H1 (cell line): Measurements from ENCODE around the gene LGALS16. TPM values are rescaled to one million over a fixed set of nuclear protein-coding genes. Genes with fewer than 3 reads are reported as not detected.

Source experiments
- CTCF ChIA-PET: fragments of 300-600 bp; sonication (Branson Sonifier 250); formaldehyde crosslinking; loops from one replicate; lab custom pipeline; 2021; ENCODE audit not compliant: partially characterized antibody; lab: Charles Lee
- POLR2A ChIA-PET: fragments of 300-600 bp; sonication (Branson Sonifier 250); formaldehyde crosslinking; loops from one replicate; lab custom pipeline; 2021; ENCODE audit warnings: inconsistent platforms; ENCODE audit not compliant: partially characterized antibody; lab: Charles Lee
- DNase-seq, 2 experiments: peaks; one replicate each; pipeline versions ENCODE4 v3.0.0 to v3.0.0-alpha.2; 2010 to 2022; ENCODE audit warnings: low spot score in 2 of 2, low read depth in 1 of 2, mixed read lengths in 1 of 2
- FAIRE-seq: peaks from 2 replicates; lab custom pipeline; 2011; peaks lifted over from hg19 to GRCh38; lab: Jason Lieb, UNC
- H2AFZ ChIP-seq: 2 replicates; pipeline ENCODE4 v1.8.1; 2012; ENCODE audit warnings: low read length, inconsistent platforms
- H2AK5ac ChIP-seq: 2 replicates; pipeline ENCODE4 v1.6.1; 2013; ENCODE audit warnings: low read depth, low read length
- H2BK120ac ChIP-seq: replicated peaks from 2 replicates; pipeline ENCODE3; 2013; ENCODE audit warnings: low read depth, low read length, inconsistent platforms
- H2BK12ac ChIP-seq: 2 replicates; pipeline ENCODE4 v1.6.1; 2013; ENCODE audit warnings: low read depth, low read length
- H2BK15ac ChIP-seq: 2 replicates; pipeline ENCODE4 v1.6.1; 2013; ENCODE audit warnings: low read length
- H2BK20ac ChIP-seq: 2 replicates; pipeline ENCODE4 v1.6.1; 2013; ENCODE audit warnings: low read length
- H2BK5ac ChIP-seq: 2 replicates; pipeline ENCODE4 v1.6.1; 2013; ENCODE audit warnings: low read depth, low read length
- H3K14ac ChIP-seq: 2 replicates; pipeline ENCODE4 v1.6.1; 2013; ENCODE audit warnings: inconsistent platforms; ENCODE audit not compliant: insufficient read length
- H3K18ac ChIP-seq: 2 replicates; pipeline ENCODE4 v1.6.1; 2013; ENCODE audit warnings: low read length; ENCODE audit errors: extremely low read depth
- H3K23ac ChIP-seq: 2 replicates; pipeline ENCODE4 v1.6.1; 2013; ENCODE audit warnings: inconsistent platforms; ENCODE audit not compliant: insufficient read length
- H3K23me2 ChIP-seq: 2 replicates; pipeline ENCODE4 v1.6.1; 2013; ENCODE audit warnings: low read depth, low read length
- H3K27ac ChIP-seq: 2 replicates; pipeline ENCODE4 v1.6.1; 2011; ENCODE audit warnings: low read depth, low read length, inconsistent platforms
- H3K27me3 ChIP-seq, 4 experiments: replicated peaks in 1 of 4; 1 replicate in 1 of 4; 2 replicates in 3 of 4; pipeline versions ENCODE4 v1.6.1 to v1.8.1; 2011 to 2013; ENCODE audit warnings: low read length in 3 of 4, mild to moderate bottlenecking in 3 of 4, inconsistent platforms in 2 of 4, mixed read lengths in 2 of 4, moderate library complexity in 1 of 4; ENCODE audit not compliant: control insufficient read depth in 3 of 4, insufficient read depth in 3 of 4; ENCODE audit errors: extremely low read depth in 1 of 4
- H3K36me3 ChIP-seq, 4 experiments: 2 replicates each; pipeline versions ENCODE4 v1.6.1 to v1.8.1; 2011 to 2013; ENCODE audit warnings: mild to moderate bottlenecking in 4 of 4, low read length in 3 of 4, moderate library complexity in 2 of 4, control low read depth in 1 of 4, inconsistent platforms in 1 of 4; ENCODE audit not compliant: insufficient read depth in 4 of 4, control insufficient read depth in 2 of 4
- H3K4ac ChIP-seq: replicated peaks from 2 replicates; pipeline ENCODE3; 2013; ENCODE audit warnings: low read length, low read depth, mixed read lengths, inconsistent platforms; ENCODE audit not compliant: insufficient read length
- H3K4me1 ChIP-seq, 4 experiments: replicated peaks in 1 of 4; 1 replicate in 1 of 4; 2 replicates in 3 of 4; pipeline versions ENCODE4 v1.6.1 to v1.8.1; 2011 to 2013; ENCODE audit warnings: low read length in 3 of 4, inconsistent platforms in 2 of 4, mixed read lengths in 1 of 4; ENCODE audit not compliant: insufficient read depth in 4 of 4, control insufficient read depth in 3 of 4
- H3K4me2 ChIP-seq, 2 experiments: 2 replicates each; pipeline versions ENCODE4 v1.6.1 to v1.8.1; 2011 to 2013; ENCODE audit warnings: low read depth in 2 of 2, low read length in 2 of 2, control low read depth in 1 of 2, inconsistent platforms in 1 of 2, mild to moderate bottlenecking in 1 of 2; ENCODE audit not compliant: insufficient read depth in 1 of 2
- H3K4me3 ChIP-seq, 4 experiments: fragments of 200-600, 300-600 bp in 1 of 4; sonication (generic), shearing (Covaris generic), sonication (Bioruptor Twin) in 1 of 4; 2 replicates each; pipeline versions ENCODE4 v1.5.1 to v1.8.1; 2011 to 2016; ENCODE audit warnings: low read length in 4 of 4, low read depth in 3 of 4, control low read depth in 2 of 4, inconsistent platforms in 2 of 4, mild to moderate bottlenecking in 2 of 4, mixed read lengths in 1 of 4, moderate library complexity in 1 of 4; ENCODE audit not compliant: insufficient read depth in 2 of 4; ENCODE audit errors: extremely low read depth in 1 of 4
- H3K56ac ChIP-seq: replicated peaks from 2 replicates; pipeline ENCODE3; 2013; ENCODE audit warnings: low read depth, mild to moderate bottlenecking, mixed read lengths, low read length, inconsistent platforms; ENCODE audit not compliant: insufficient read length
- H3K79me1 ChIP-seq: 2 replicates; pipeline ENCODE4 v1.6.1; 2013; ENCODE audit warnings: low read depth, low read length, control low read depth
- H3K79me2 ChIP-seq, 2 experiments: 2 replicates each; pipeline versions ENCODE4 v1.6.1 to v1.8.1; 2012 to 2013; ENCODE audit warnings: low read length in 2 of 2, mild to moderate bottlenecking in 2 of 2, inconsistent platforms in 1 of 2; ENCODE audit not compliant: insufficient read depth in 2 of 2, control insufficient read depth in 1 of 2
- H3K9ac ChIP-seq, 4 experiments: replicated peaks in 1 of 4; 1 replicate in 1 of 4; 2 replicates in 3 of 4; pipeline versions ENCODE4 v1.6.1 to v1.8.1; 2011 to 2013; ENCODE audit warnings: low read depth in 3 of 4, low read length in 3 of 4, control low read depth in 2 of 4, mild to moderate bottlenecking in 2 of 4, moderate library complexity in 2 of 4, inconsistent platforms in 1 of 4; ENCODE audit errors: extremely low read depth in 1 of 4
- H3K9me3 ChIP-seq, 2 experiments: 2 replicates each; pipeline versions ENCODE4 v1.6.1 to v1.8.1; 2012 to 2013; ENCODE audit warnings: mild to moderate bottlenecking in 2 of 2, moderate library complexity in 2 of 2, control low read depth in 1 of 2, inconsistent platforms in 1 of 2, low read depth in 1 of 2, low read length in 1 of 2, mixed read lengths in 1 of 2; ENCODE audit not compliant: insufficient read depth in 2 of 2
- H4K20me1 ChIP-seq, 2 experiments: replicated peaks in 1 of 2; 2 replicates each; pipeline versions ENCODE3 to v1.8.1; 2011 to 2013; ENCODE audit warnings: inconsistent platforms in 2 of 2, low read length in 2 of 2, mild to moderate bottlenecking in 1 of 2; ENCODE audit not compliant: insufficient read depth in 2 of 2, control insufficient read depth in 1 of 2
- H4K5ac ChIP-seq: 2 replicates; pipeline ENCODE4 v1.6.1; 2013; ENCODE audit warnings: low read length, low read depth, mixed read lengths, inconsistent platforms; ENCODE audit not compliant: insufficient read length
- H4K8ac ChIP-seq: 2 replicates; pipeline ENCODE4 v1.8.0; 2013; ENCODE audit warnings: mild to moderate bottlenecking, moderate library complexity, low read length, inconsistent platforms; ENCODE audit not compliant: insufficient read depth; ENCODE audit errors: extremely low read depth
- H4K91ac ChIP-seq: replicated peaks from 2 replicates; pipeline ENCODE3; 2013; ENCODE audit warnings: low read length, mixed read lengths, inconsistent platforms; ENCODE audit not compliant: insufficient read length
- BRCA1 ChIP-seq: IDR thresholded peaks from 2 replicates; pipeline ENCODE4 v1.6.1; 2012; ENCODE audit warnings: low read depth, low read length, improper control_type of control experiment
- CBX8 ChIP-seq: fragments of 300-800, 300-1000 bp; sonication (generic); IDR thresholded peaks from 2 replicates; pipeline ENCODE4 v1.7.1; 2016; ENCODE audit warnings: low read depth, low read length, borderline replicate concordance
- SAP30 ChIP-seq: fragments of 300-600 bp; sonication (generic); IDR thresholded peaks from 2 replicates; pipeline ENCODE4 v1.7.1; 2012; ENCODE audit warnings: low read length, moderate library complexity, mild to moderate bottlenecking, inconsistent platforms; ENCODE audit not compliant: insufficient read depth, insufficient replicate concordance
- WGBS, 2 experiments: shearing (Covaris generic) in 1 of 2; methylation state at CpG; one replicate each; pipeline versions ENCODE4 v1.1.6 to v1.1.7; 2013 to 2015; ENCODE audit warnings: low lambda C conversion rate in 2 of 2, mixed read lengths in 2 of 2, inconsistent platforms in 1 of 2, low coverage in 1 of 2, missing lambda C conversion rate in 1 of 2; ENCODE audit not compliant: insufficient replicate concordance in 2 of 2, insufficient coverage in 1 of 2, insufficient read length in 1 of 2; ENCODE audit errors: extremely low coverage in 1 of 2, missing lambda C conversion rate in 1 of 2; 5-methylcytosine and 5-hydroxymethylcytosine counted together
- polyA plus RNA-seq, 7 experiments: library from polyadenylated mRNA; depleted of rRNA in 3 of 7; stranded (reverse) in 5 of 7; unstranded in 2 of 7; fragments of >200 nt in 5 of 7; fragments of 200-250 nt in 2 of 7; gene quantifications; 1 replicate in 5 of 7; 2 replicates in 1 of 7; 4 replicates in 1 of 7; pipeline versions ENCODE4 v1.2.1 to v1.2.3, GENCODE V29; 2011 to 2013; ENCODE audit warnings: missing spikeins in 2 of 7, mixed read lengths in 2 of 7
- total RNA-seq: library from RNA; stranded (reverse); fragmentation: NEBNext Ultra II Directional; extraction: Animal tissue kit (Norgen Biotek cat#: 25700); gene quantifications from 2 replicates; pipeline ENCODE4 v1.2.1, GENCODE V29; 2021

Gene LGALS16
- total and polyA plus RNA-seq, 2 of the 8 experiments (the other 6 are each of a cell fraction or from before 2014, with no cell fraction given), result not detected

DNA sequence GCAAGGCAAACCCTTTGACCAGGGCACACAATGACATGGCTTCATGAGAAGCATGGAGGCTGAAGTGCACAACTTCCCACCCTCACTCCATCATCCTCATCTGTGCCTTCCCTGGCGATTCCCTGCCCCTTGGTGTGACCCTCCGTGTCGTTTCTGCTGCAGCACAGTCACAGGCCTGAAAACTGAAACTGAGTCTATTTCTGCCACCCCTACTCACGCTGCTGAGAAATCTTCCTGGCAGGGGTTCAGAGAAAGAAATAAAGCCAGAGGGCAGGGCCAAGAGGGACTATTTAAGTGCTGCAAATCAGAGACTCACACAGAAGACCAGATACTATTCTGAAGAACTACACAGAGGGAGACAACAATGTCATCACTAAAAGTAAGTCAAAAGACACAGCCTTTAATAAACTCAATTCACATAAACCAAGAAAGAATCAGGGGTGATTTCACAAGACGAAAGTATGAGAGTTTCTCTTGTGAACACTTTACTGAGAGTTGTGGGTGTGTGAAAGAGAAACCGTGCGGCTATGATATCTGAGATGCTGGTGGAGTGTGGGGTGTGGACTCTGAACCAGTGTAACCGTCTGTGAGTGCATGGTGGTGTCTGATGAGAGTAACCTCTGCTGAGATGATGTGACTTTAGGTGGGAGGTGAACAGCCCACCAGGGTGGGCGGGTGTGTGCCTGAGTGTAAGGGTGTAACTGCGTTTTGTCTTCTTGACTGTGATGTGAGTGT, 23.5 kb downstream of the LGALS16 start:
- DNase-seq, result no peak
- Histone ChIP-seq H4K91ac (peak overlapping the region; percentile 45), H2BK12ac (peak overlapping the region; percentile 77; the same call in 1 of the 2 replicates), H3K4ac (no peak overlapping the region), H2BK20ac (peak overlapping the region; percentile 8), H3K36me3 (no peaks in the 10 kb centered on the region), H2BK5ac (no peak overlapping the region), H3K14ac (no peak overlapping the region), H3K4me3 (no peak overlapping the region), H4K5ac (no peak overlapping the region), H3K79me1 (no peaks in the 10 kb centered on the region), H3K56ac (no peak overlapping the region), H4K20me1 (peaks cover 0 to 4% of the 10 kb centered on the region in 2 experiments), H3K79me2 (no peaks in the 10 kb centered on the region), H3K4me2 (no peak overlapping the region), H3K23me2 (no peaks in the 10 kb centered on the region), H3K9me3 (no peaks in the 10 kb centered on the region), H3K18ac (no peak overlapping the region), H4K8ac (no peak overlapping the region), H3K4me1 (no peaks in the 10 kb centered on the region), H3K27me3 (no peaks in the 10 kb centered on the region), H2AFZ (0 out of 2 replicates have a peak overlapping the region, but pooled peaks have one; percentile 15), H2AK5ac (no peak overlapping the region), H2BK120ac (no peak overlapping the region), H3K9ac (no peak overlapping the region), H3K23ac (no peak overlapping the region), H2BK15ac (0 out of 2 replicates have a peak overlapping the region, but pooled peaks have one; percentile 54), H3K27ac (no peak overlapping the region)
- no peak for FAIRE-seq
- ChIA-PET CTCF (interaction anchor here (1.2 kb wide), 1 partner anchor 127 kb away, joined by 3 read pairs; no protein-coding TSS in a partner anchor), POLR2A (no interaction called here)
- 82% methylated on average over 10 of the region's 10 CpGs; no CpG with 5 or more reads in 1 of the 2 experiments for WGBS, 2 experiments
- TF ChIP-seq BRCA1 (no peak), CBX8 (no peak), SAP30 (no peak)
